ENCODE measurements around the gene NQO2. TPM values are rescaled to one million over a fixed set of nuclear protein-coding genes. Genes with fewer than 3 reads are reported as not detected.

NQO2 gene
- total and polyA plus RNA-seq, 10 of the 15 experiments (the other 5 are each of a cell fraction or from before 2014, with no cell fraction given), result 0.55 to 2.6 (median 0.80) TPM

- no peak for TF ChIP-seq ZNF592 (IDR thresholded peaks at IDR 0.05)
- TF ChIP-seq TBL1XR1 (IDR thresholded peaks at IDR 0.05; ENCODE audit: low read depth, low read length), result peak; percentile 72; the same call in 1 of the 2 replicates
- no peak for TF ChIP-seq PRDM15 (CRISPR knock-in tag; IDR thresholded peaks at IDR 0.05)
- TF ChIP-seq POU2F2 (IDR thresholded peaks at IDR 0.05; ENCODE audit: borderline replicate concordance, low read depth, low read length), result no peak
- TF ChIP-seq NR2C1 (IDR thresholded peaks at IDR 0.05), result peak; percentile 42; the same call in 1 of the 2 replicates
- no peak for TF ChIP-seq SMAD5 (IDR thresholded peaks at IDR 0.05; ENCODE audit: low read depth)
- TF ChIP-seq KLF5 (IDR thresholded peaks at IDR 0.05; ENCODE audit: partially characterized antibody), result no peak
- TF ChIP-seq RCOR1 (conservative IDR thresholded peaks at IDR 0.05; ENCODE audit: low read depth, low read length), result peak; percentile 90; the same call in 1 of the 2 replicates
- TF ChIP-seq ELK1 (IDR thresholded peaks at IDR 0.05; ENCODE audit: low read depth, low read length), result no peak
- no peak for TF ChIP-seq NKRF (conservative IDR thresholded peaks at IDR 0.05)
- TF ChIP-seq MAX (IDR thresholded peaks at IDR 0.05; ENCODE audit: low read depth, low read length), result no peak
- TF ChIP-seq ESRRA (IDR thresholded peaks at IDR 0.05; ENCODE audit: low read length), result no peak
- TF ChIP-seq TCF3 (IDR thresholded peaks at IDR 0.05; ENCODE audit: borderline replicate concordance, insufficient read depth, low read depth, low read length), result 0 out of 2 replicates have a peak, but pooled peaks have one; percentile 47
Observed at GRCh38 chr6:3026791-3027626, 27.3 kb downstream of the NQO2 start (continued).
